Esophagus (tissue), 2 donors: ENCODE measurements around the gene EEFSEC. TPM values are rescaled to one million over a fixed set of nuclear protein-coding genes. Genes with fewer than 3 reads are reported as not detected.

Experiments
- H3K27ac ChIP-seq, 2 donors: one replicate each; pipeline ENCODE4 v1.5.1; 2013; ENCODE audit warnings: low read depth in 2 of 2, mild to moderate bottlenecking in 2 of 2, inconsistent platforms in 1 of 2, low read length in 1 of 2, moderate library complexity in 1 of 2
- H3K27me3 ChIP-seq, 2 donors: one replicate each; pipeline ENCODE4 v1.6.1; 2013; ENCODE audit warnings: low read length in 2 of 2, control low read depth in 1 of 2, mild to moderate bottlenecking in 1 of 2; ENCODE audit not compliant: insufficient read depth in 2 of 2, control insufficient read depth in 1 of 2
- H3K36me3 ChIP-seq, 2 donors: one replicate each; pipeline ENCODE4 v1.6.1; 2013; ENCODE audit warnings: low read length in 1 of 2; ENCODE audit not compliant: control insufficient read depth in 2 of 2, insufficient read depth in 2 of 2
- H3K4me1 ChIP-seq, 2 donors: one replicate each; pipeline ENCODE4 v1.6.1; 2013; ENCODE audit warnings: low read length in 1 of 2; ENCODE audit not compliant: control insufficient read depth in 2 of 2, insufficient read depth in 2 of 2
- H3K4me3 ChIP-seq, 2 donors: one replicate each; pipeline ENCODE4 v1.5.1; 2013; ENCODE audit warnings: low read length in 2 of 2, mild to moderate bottlenecking in 2 of 2, low read depth in 1 of 2, moderate library complexity in 1 of 2
- H3K9me3 ChIP-seq, 2 donors: one replicate each; pipeline ENCODE4 v1.6.1; 2013; ENCODE audit warnings: mild to moderate bottlenecking in 2 of 2, low read depth in 1 of 2, low read length in 1 of 2, moderate library complexity in 1 of 2; ENCODE audit not compliant: control insufficient read depth in 2 of 2, insufficient read depth in 1 of 2
- WGBS, 2 donors: extraction: QIAGEN DNeasy Blood & Tissue Kit; methylation state at CpG; one replicate each; pipeline ENCODE4 v1.1.7; 2013; 5-methylcytosine and 5-hydroxymethylcytosine counted together
- polyA plus RNA-seq, 2 donors: library from polyadenylated mRNA; stranded (reverse); fragments of 200-250 nt; gene quantifications; one replicate each; pipeline ENCODE4 v1.2.3, GENCODE V29; 2013
- donor health status: healthy with polysubstance abuse.
- donor health status: Bipolar disorder and iron deficiency.

EEFSEC gene
- polyA plus RNA-seq, 2 donors: 6.1 to 10.0 TPM

- Histone ChIP-seq H3K36me3 (no peaks in the 10 kb centered on the region), H3K4me3 (no peak overlapping the region), H3K9me3 (no peaks in the 10 kb centered on the region), H3K27me3 (no peaks in the 10 kb centered on the region), H3K4me1 (no peaks in the 10 kb centered on the region), H3K27ac (no peak overlapping the region)
- WGBS, 2 donors: 93 to 100% methylated on average over 2 of the region's 2 CpGs
Measured at GRCh38 chr3:128193168-128193567, 39.9 kb downstream of the EEFSEC start.

GRCh38 chr3:128194843-128195242 lies 41.6 kb downstream of the EEFSEC start:
- H3K4me3 ChIP-seq: no peak overlapping the region
- WGBS, 2 donors: 62 to 64% methylated on average over 4 of the region's 4 CpGs
- H3K36me3 ChIP-seq: no peaks in the 10 kb centered on the region

GRCh38 chr3:128195369-128195768 lies 42.1 kb downstream of the EEFSEC start:
- H3K4me3 ChIP-seq: no peak overlapping the region
- H3K36me3 ChIP-seq: no peaks in the 10 kb centered on the region
- no peaks in the 10 kb centered on the region for H3K27me3 ChIP-seq
- H3K9me3 ChIP-seq: no peaks in the 10 kb centered on the region
- 81 to 84% methylated on average over 5 of the region's 5 CpGs for WGBS, 2 donors
- H3K4me1 ChIP-seq: no peaks in the 10 kb centered on the region
- H3K27ac ChIP-seq: peak overlapping the region in 1 of 2 donors; percentile 37

More at GRCh38 chr3:128194843-128195242, 41.6 kb downstream of the EEFSEC start:
- Histone ChIP-seq H3K27me3 (no peaks in the 10 kb centered on the region), H3K4me1 (no peaks in the 10 kb centered on the region), H3K9me3 (no peaks in the 10 kb centered on the region), H3K27ac (no peak overlapping the region)

- no peaks in the 10 kb centered on the region for H3K4me1 ChIP-seq
- no peak overlapping the region for H3K4me3 ChIP-seq
- H3K27ac ChIP-seq: no peak overlapping the region
- no peaks in the 10 kb centered on the region for H3K9me3 ChIP-seq
- H3K36me3 ChIP-seq: no peaks in the 10 kb centered on the region
- WGBS, 2 donors: 66 to 74% methylated on average over 6 of the region's 6 CpGs
- no peaks in the 10 kb centered on the region for H3K27me3 ChIP-seq
Measured at GRCh38 chr3:128195802-128196201, 42.5 kb downstream of the EEFSEC start.

- WGBS, 2 donors: 67 to 70% methylated on average over 4 of the region's 4 CpGs
- Histone ChIP-seq H3K9me3 (no peaks in the 10 kb centered on the region), H3K27ac (no peak overlapping the region), H3K27me3 (no peaks in the 10 kb centered on the region), H3K4me3 (no peak overlapping the region), H3K36me3 (no peaks in the 10 kb centered on the region), H3K4me1 (no peaks in the 10 kb centered on the region)
Measured at GRCh38 chr3:128196647-128197046, 43.4 kb downstream of the EEFSEC start.

- 82 to 84% methylated on average over 7 of the region's 7 CpGs for WGBS, 2 donors
- no peak overlapping the region for H3K4me3 ChIP-seq
- H3K27me3 ChIP-seq: no peaks in the 10 kb centered on the region
- no peak overlapping the region for H3K27ac ChIP-seq
- no peaks in the 10 kb centered on the region for H3K36me3 ChIP-seq
- no peaks in the 10 kb centered on the region for H3K9me3 ChIP-seq
- H3K4me1 ChIP-seq: no peaks in the 10 kb centered on the region
Measured at GRCh38 chr3:128197855-128198254, 44.6 kb downstream of the EEFSEC start.

GRCh38 chr3:128198313-128198712 lies 45.0 kb downstream of the EEFSEC start:
- Histone ChIP-seq H3K9me3 (no peaks in the 10 kb centered on the region), H3K4me3 (no peak overlapping the region), H3K27me3 (no peaks in the 10 kb centered on the region), H3K27ac (no peak overlapping the region), H3K4me1 (no peaks in the 10 kb centered on the region), H3K36me3 (no peaks in the 10 kb centered on the region)
- 94 to 95% methylated on average over 1 of the region's 1 CpG for WGBS, 2 donors

- H3K9me3 ChIP-seq: no peaks in the 10 kb centered on the region
- WGBS, 2 donors: 99 to 100% methylated on average over 1 of the region's 1 CpG
- no peak overlapping the region for H3K27ac ChIP-seq
- H3K36me3 ChIP-seq: no peaks in the 10 kb centered on the region
- no peak overlapping the region for H3K4me3 ChIP-seq
- H3K27me3 ChIP-seq: no peaks in the 10 kb centered on the region
- no peaks in the 10 kb centered on the region for H3K4me1 ChIP-seq
Measured at GRCh38 chr3:128199110-128199509, 45.8 kb downstream of the EEFSEC start.

- 85 to 95% methylated on average over 1 of the region's 1 CpG for WGBS, 2 donors
- Histone ChIP-seq H3K27ac (no peak overlapping the region), H3K4me3 (no peak overlapping the region), H3K27me3 (no peaks in the 10 kb centered on the region), H3K36me3 (no peaks in the 10 kb centered on the region), H3K4me1 (no peaks in the 10 kb centered on the region), H3K9me3 (no peaks in the 10 kb centered on the region)
Measured at GRCh38 chr3:128201158-128201755, 48.0 kb downstream of the EEFSEC start.

GRCh38 chr3:128203169-128203568 lies 49.9 kb downstream of the EEFSEC start:
- no peaks in the 10 kb centered on the region for H3K9me3 ChIP-seq
- H3K4me3 ChIP-seq: no peak overlapping the region
- H3K27me3 ChIP-seq: no peaks in the 10 kb centered on the region
- no peak overlapping the region for H3K27ac ChIP-seq
- 92 to 97% methylated on average over 3 of the region's 3 CpGs for WGBS, 2 donors
- H3K36me3 ChIP-seq: no peaks in the 10 kb centered on the region
- no peaks in the 10 kb centered on the region for H3K4me1 ChIP-seq
